Activated CD4-positive, alpha-beta T cell treated with anti-CD3 and anti-CD28 coated beads for 24 hours (primary cell): ENCODE measurements around the gene RSAD1.

Experiments used
- DNase-seq, 2 donors: peaks; one replicate each; pipeline ENCODE4 v3.0.0-alpha.2; 2020; ENCODE audit warnings: low read depth in 2 of 2

Gene RSAD1

GRCh38 chr17:50478391-50479381 lies at the start of gene RSAD1:
RSAD1 (plus strand) TSS chr17:50478860; CDS start chr17:50478885, 25 bp downstream.
- peak; percentile 74 to 77 for DNase-seq

GRCh38 chr17:50429793-50430192 lies 48.9 kb upstream of the RSAD1 start:
- DNase-seq: no peak

DNA sequence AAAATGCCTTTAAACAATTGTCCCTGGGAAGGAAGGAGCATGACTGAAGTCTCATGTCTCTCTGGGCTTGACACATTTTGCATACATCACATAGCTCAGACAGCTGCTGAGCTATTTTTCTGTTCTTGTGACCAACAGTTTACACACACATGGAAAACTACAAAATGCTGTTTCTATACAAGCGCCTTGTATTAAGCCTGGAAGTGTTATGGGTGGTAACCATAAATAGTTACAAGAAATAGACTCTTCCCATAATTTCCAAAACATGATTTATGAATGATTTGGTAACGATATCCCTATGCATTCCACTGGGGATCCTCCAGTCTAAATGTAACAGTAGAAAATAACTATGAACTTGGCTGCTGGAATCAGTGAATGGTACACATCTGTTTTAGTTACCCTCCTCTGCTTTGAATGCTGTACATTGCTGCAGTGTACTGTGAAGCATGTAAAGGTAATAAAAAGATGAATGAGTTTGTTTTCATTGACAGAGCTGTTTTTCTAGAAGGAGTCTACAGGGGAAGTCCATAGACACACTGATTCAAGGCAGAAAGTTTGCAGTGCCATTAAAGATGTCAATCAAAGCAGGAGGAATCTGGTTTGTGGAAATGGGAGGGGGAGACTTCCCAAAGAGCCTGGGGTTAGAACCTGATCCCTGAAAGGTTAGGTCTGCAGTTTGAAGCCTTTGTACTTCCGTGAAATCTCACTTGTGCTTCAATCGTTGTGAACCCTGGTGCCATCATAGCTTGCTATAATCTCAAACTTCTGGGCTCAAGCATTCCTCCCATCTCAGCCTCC lies 47.6 kb upstream of the RSAD1 start:
- no peak for DNase-seq

GRCh38 chr17:50432125-50432762 lies 46.4 kb upstream of the RSAD1 start:
- no peak for DNase-seq

DNA sequence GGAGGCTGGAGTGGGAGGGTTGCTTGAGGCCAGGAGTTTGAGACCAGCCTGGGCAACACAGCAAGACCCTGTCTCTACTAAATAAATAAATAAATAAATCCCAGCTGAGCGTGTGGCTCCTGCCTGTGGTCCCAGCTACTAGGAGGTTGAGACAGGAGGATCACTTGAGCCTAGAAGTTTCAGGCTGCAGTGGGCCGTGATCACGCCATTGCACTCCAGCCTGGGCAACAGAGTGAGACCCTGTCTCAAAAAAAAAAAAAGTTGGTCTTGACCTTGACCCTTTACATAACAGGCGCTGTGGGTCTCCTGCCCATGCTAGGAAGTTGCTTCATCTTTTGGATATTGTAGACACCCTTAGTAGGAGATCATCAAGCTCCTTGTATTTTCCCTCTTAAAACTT lies 41.3 kb upstream of the RSAD1 start:
- no peak for DNase-seq

GRCh38 chr17:50439008-50439407 lies 39.7 kb upstream of the RSAD1 start:
- no peak for DNase-seq

DNA sequence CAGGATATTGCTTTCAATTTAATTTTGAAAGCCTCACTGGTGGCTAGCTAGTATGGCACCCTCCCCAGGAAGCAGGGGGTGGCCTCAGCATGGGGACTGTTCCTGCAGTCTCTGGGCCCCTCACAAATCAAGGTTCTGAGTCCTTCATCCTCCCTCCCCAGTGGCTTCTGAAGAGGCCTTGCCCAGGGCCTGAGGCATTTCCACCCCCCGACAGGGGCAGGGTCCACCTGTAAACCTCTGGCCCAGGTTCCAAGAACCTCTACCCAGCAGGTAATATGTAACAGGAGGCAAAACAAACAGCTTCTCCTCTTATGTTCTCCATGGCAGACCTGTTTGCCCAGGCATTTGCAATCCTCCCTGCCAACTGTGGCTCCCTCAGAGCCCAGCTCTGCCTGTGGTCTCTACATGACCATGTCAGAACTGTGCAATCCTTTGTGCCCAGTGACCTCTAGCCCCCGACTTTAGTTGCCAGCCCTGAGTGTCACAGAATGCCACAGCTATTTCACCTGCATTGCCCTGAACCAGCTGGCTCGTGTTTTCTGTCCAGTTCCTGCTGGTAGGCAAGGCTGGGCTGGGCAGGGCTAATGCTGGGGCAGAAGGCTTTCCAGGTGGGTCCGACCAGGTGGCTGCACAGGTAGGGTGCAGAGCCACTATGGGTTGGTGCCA lies 38.4 kb upstream of the RSAD1 start:
- no peak for DNase-seq

DNA sequence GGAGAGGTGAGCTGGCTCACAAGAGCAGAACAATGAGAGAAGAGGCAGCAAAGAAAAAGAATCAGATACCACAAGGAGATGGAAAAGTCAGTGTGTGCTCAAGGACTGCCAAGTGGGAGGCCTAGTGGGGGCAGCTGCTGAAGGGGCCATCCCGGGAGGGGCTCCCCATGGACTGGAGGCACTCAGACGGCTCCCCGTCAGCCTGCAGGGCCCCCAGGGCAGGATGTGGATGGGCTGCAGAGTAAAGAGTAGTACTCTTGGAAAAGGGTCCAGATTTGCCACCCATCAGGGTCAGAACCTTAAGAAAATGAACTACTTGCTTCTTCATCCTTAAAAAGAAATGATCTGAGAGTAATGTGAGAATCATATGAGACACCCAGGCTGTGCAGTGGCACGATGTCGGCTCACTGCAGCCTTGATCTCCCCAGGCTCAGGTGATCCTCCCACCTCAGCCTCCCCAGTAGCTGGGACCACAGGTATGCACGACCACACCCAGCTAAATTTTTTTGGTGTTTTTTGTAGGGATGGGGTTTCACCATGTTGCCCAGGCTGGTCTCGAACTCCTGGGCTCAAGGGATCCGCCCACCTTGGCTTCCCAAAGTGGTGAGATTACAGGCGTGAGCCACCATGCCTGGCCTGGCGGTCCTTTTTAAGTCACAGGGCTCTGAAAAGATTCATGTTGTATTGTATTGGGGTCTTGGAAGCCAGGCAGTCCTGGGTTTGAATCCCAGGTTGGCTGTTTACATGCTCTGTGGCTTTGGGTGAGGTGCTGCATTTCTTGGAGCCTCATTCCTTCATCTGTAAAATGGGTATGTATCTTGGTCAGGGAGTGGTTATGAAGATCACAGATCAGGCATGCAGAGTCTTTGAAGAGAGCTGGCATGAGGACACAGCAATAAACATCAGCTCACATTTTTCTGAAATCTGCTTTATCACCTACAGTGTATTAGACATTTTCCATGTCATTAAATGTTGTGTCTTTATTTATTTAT lies 37.5 kb upstream of the RSAD1 start:
- DNase-seq: no peak

DNA sequence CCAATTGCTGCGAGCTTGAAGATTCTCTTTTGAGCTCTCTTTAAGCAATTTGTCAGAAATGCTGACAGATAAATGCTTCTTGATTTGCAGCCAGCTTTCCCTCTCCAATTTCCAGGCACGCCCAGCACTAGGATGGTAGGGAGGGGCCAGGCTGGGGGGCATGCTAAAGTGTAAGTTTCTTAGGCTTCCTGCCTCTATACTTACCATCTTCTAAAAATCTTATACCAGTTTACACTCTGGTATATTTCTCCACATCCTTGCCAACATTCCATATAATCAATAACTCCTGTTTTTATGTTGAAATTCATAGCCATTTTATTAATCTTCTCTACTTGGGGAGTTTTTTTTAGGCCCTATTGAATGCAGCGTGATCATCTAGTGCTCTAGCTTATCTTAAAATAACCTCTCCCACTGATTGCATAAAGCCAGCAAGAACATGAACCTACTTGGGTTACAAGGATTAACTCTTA lies 35.1 kb upstream of the RSAD1 start:
- DNase-seq: no peak

- DNase-seq: no peak
Observed at GRCh38 chr17:50444841-50445715, 33.6 kb upstream of the RSAD1 start.

DNA sequence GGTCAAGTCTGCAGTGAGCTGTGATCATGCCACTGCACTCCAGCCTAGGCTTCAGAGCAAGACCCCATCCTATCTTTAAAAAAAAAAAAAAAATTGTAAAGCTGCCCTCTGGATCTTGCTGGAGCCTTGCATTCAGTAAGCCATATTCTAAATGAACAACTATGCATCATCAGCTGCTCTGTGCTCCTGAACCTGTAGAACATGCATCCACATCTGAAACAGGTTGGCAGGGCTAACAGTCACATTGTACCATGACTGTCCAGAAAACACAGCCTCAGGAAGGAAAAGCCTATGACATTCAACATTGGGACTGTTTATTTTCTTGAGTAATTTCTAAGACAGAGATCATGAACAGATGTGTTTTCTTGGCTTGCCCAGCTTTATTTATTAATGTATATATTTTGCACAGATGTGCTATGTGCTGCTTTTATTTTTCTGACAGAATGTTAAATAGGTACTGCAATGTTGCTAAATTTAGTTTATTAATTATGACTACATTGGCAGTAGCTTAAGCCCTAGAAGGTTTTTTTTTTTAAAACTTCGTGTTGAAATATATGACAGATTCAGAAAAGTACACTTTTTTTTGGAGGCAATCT lies 32.8 kb upstream of the RSAD1 start:
- DNase-seq: no peak

DNA sequence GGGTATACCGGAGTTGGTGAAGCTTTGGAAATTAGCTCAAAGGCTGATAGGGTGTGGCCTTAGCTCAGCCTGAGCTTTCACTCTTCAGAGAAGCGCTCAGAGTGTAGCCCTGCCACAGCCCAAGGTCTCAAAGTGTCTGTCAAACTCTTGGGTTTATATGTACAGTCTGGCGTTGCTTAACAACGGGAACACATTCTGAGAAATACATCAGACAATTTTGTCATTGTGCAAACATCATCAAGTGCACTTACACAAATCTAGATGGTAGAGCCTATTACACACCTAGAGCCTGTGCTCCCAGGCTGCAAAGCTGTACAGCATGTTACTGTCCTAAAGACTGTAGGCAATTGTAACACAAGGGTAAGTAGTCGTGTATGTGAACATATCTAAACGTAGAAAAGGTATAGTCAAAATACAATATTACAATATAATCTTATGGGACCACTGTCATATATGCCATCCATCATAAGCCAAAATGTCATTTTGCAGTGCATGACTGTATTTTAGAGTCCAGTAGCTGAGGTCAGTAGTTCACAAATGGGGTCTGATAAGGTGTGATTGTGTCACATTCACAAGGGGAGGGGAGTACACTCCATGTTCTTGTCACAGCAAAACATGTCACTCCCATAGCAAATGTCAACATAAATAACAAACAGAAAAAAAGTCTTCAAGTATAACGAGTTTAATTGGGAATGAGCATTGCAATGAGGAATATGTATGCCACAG lies 30.6 kb upstream of the RSAD1 start:
- no peak for DNase-seq

- no peak for DNase-seq
Observed at GRCh38 chr17:50448643-50449042, 30.0 kb upstream of the RSAD1 start.

DNA sequence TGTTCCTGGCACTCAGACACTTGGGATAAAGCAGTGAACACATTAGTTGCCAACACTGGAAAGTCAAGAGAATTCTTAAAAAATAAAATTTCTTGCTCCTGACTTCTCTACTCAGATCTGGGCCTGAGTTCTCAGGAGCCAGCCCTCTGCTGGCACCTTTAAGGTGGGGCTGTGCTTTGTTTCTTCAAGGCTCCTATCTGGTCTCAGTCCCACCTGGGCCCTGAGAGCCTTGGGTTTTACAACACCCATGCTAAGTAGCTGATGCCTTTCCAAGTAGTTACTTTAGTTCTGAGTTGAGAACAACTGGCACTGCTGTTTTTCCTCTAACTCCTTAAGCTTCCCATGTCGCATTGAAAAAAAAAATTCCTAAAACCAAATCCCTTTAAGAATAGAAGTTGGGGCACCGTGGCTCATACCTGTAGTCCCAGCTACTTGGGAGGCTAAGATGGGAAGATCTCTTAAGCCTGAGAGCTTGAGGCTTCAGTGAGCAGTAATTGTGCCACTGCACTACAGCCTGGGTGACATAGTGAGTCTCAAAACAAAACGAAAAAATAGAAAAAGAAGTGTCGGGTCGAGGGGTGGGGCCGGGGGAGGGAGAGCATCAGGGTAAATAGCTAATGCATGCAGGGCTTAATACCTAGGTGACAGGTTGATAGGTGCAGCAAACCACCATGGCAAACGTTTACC lies 26.6 kb upstream of the RSAD1 start:
- DNase-seq: no peak

- no peak for DNase-seq
Observed at GRCh38 chr17:50452630-50453300, 25.9 kb upstream of the RSAD1 start.

DNA sequence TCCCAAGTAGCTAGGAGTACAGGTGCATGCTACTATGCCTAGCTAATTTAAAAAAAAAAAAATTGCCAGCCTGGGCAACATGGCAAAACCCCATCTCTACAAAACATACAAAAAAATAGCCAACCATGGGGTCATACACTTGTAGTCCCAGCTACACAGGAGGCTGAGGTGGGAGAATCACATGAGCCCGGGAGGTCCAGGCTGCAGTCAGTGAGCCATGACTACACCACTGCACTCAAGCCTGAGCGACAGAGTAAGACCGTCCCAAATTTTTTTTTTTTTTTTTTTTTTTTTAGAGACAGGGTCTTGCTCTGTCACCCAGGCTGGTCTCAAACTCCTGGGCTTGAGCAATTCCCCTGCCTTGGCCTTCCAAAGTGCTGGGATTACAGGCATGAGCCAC lies 24.8 kb upstream of the RSAD1 start:
- DNase-seq: no peak

DNA sequence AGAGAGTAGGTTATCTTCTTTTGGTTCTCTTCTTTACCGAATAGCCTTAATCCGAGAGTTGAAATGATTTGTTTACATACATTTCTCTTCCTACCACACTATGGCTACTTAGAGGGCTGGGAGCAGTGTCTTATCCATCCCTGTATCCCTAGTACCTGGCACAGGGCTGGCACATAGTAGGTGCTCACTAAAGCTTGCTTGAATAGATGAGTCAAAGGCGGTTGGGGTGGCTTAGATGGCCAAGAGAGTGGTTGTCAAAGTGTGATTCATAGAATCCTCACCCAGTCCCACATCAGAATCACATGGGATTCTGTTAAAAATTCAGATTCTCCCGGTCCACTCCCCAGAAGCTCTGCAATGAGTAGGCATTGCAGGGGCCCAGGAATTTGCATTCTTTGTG lies 21.0 kb upstream of the RSAD1 start:
- no peak for DNase-seq
